Glutamatergic neuron (in vitro differentiated cells): ENCODE measurements around the gene TMC6. TPM values are rescaled to one million over a fixed set of nuclear protein-coding genes. Genes with fewer than 3 reads are reported as not detected.

Experiments
- DNase-seq: peaks from one replicate; pipeline ENCODE4 v3.0.0; 2022
- H3K27ac Mint-ChIP-seq: one replicate; pipeline ENCODE4 v1.8.0; 2020; ENCODE audit warnings: mild to moderate bottlenecking, mixed read lengths, inconsistent platforms; ENCODE audit not compliant: unreplicated experiment
- H3K27me3 Mint-ChIP-seq: one replicate; pipeline ENCODE4 v1.8.0; 2020; ENCODE audit warnings: mild to moderate bottlenecking, moderate library complexity, mixed read lengths, inconsistent platforms; ENCODE audit not compliant: unreplicated experiment
- H3K36me3 Mint-ChIP-seq: one replicate; pipeline ENCODE4 v1.8.0; 2020; ENCODE audit warnings: mild to moderate bottlenecking, mixed read lengths, inconsistent platforms; ENCODE audit not compliant: unreplicated experiment
- H3K4me1 Mint-ChIP-seq: one replicate; pipeline ENCODE4 v1.8.0; 2020; ENCODE audit warnings: mild to moderate bottlenecking, low read depth, mixed read lengths, inconsistent platforms; ENCODE audit not compliant: unreplicated experiment
- H3K4me3 Mint-ChIP-seq: one replicate; pipeline ENCODE4 v1.8.0; 2020; ENCODE audit warnings: mild to moderate bottlenecking, mixed read lengths, inconsistent platforms; ENCODE audit not compliant: unreplicated experiment
- H3K9me3 Mint-ChIP-seq: one replicate; pipeline ENCODE4 v1.8.0; 2020; ENCODE audit warnings: mild to moderate bottlenecking, moderate library complexity, mixed read lengths, inconsistent platforms; ENCODE audit not compliant: unreplicated experiment
- total RNA-seq: library from RNA; stranded (reverse); fragmentation: NEBNext Ultra II Directional; extraction: Animal tissue kit (Norgen Biotek cat#: 25700); gene quantifications from one replicate; pipeline ENCODE4 v1.2.1, GENCODE V29; 2021; ENCODE audit not compliant: unreplicated experiment
- TF ChIP-seq, protein P1 (sequence below): fragments of 200-600 bp; sonication (generic); IDR thresholded peaks from one replicate; pipeline ENCODE4 v1.5.0; 2021; ENCODE audit not compliant: partially characterized antibody, unreplicated experiment

The TMC6 gene
- total RNA-seq, 1 donor from 2014 or later, result 1.1 TPM

DNA sequence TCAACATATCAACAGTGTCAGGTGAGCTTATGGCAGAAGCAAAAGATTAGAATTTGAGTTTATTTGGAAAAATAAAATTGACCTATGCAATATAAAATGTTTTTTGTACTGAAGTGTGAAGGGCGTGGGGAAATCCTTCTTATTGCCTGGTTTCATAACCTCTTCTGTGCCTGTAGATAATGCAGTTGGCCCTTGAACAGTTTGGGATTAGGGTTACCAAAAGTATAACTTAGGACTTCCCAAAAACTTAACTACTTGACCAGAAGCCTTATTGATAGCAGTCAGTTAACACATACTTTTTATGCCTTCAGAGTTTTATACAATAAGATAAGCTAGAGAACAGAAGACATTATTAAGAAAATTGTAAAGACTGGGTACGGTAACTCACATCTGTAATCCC is 66.0 kb downstream of the TMC6 start:
- TF ChIP-seq, protein P1, sequence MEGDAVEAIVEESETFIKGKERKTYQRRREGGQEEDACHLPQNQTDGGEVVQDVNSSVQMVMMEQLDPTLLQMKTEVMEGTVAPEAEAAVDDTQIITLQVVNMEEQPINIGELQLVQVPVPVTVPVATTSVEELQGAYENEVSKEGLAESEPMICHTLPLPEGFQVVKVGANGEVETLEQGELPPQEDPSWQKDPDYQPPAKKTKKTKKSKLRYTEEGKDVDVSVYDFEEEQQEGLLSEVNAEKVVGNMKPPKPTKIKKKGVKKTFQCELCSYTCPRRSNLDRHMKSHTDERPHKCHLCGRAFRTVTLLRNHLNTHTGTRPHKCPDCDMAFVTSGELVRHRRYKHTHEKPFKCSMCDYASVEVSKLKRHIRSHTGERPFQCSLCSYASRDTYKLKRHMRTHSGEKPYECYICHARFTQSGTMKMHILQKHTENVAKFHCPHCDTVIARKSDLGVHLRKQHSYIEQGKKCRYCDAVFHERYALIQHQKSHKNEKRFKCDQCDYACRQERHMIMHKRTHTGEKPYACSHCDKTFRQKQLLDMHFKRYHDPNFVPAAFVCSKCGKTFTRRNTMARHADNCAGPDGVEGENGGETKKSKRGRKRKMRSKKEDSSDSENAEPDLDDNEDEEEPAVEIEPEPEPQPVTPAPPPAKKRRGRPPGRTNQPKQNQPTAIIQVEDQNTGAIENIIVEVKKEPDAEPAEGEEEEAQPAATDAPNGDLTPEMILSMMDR, result no peak
- Mint-ChIP-seq H3K27me3 (no peaks in the 10 kb centered on the region), H3K9me3 (no peaks in the 10 kb centered on the region), H3K4me3 (no peak overlapping the region), H3K27ac (no peak overlapping the region), H3K4me1 (peaks cover 5% of the 10 kb centered on the region), H3K36me3 (no peaks in the 10 kb centered on the region)
- DNase-seq, result no peak

Other genes starting within 250 kb of the TMC6 start
- gene TNRC6C, start 170.1 kb downstream of the TMC6 start, total RNA-seq, result 64.7 TPM
- gene TMC8, start 2.0 kb upstream of the TMC6 start, total RNA-seq, result not detected
- gene C17orf99, start 17.6 kb upstream of the TMC6 start, total RNA-seq, result not detected
- 3.2 TPM for gene SYNGR2, start 39.8 kb upstream of the TMC6 start, total RNA-seq
- gene TK1, start 58.3 kb upstream of the TMC6 start, total RNA-seq, result 2.5 TPM
- gene AFMID, start 58.6 kb upstream of the TMC6 start, total RNA-seq, result 29.9 TPM
- gene BIRC5, start 85.5 kb upstream of the TMC6 start, total RNA-seq, result 14.5 TPM
- not detected for gene TMEM235, start 102.9 kb upstream of the TMC6 start, total RNA-seq
- gene SOCS3, start 231.3 kb upstream of the TMC6 start, total RNA-seq, result 3.1 TPM
- 50.2 TPM for gene PGS1, start 249.9 kb upstream of the TMC6 start, total RNA-seq